Smooth muscle cell of the umbilical artery (primary cell): ENCODE data around the gene MKNK2. TPM values are rescaled to one million over a fixed set of nuclear protein-coding genes. Genes with fewer than 3 reads are reported as not detected.

Source experiments
- total RNA-seq: library from RNA; depleted of rRNA; stranded (reverse); fragments of >200 nt; gene quantifications from 2 replicates; pipeline ENCODE4 v1.2.3, GENCODE V29; 2014

MKNK2 gene
- 49.0 and 102 TPM in 2 replicates for total RNA-seq

DNA sequence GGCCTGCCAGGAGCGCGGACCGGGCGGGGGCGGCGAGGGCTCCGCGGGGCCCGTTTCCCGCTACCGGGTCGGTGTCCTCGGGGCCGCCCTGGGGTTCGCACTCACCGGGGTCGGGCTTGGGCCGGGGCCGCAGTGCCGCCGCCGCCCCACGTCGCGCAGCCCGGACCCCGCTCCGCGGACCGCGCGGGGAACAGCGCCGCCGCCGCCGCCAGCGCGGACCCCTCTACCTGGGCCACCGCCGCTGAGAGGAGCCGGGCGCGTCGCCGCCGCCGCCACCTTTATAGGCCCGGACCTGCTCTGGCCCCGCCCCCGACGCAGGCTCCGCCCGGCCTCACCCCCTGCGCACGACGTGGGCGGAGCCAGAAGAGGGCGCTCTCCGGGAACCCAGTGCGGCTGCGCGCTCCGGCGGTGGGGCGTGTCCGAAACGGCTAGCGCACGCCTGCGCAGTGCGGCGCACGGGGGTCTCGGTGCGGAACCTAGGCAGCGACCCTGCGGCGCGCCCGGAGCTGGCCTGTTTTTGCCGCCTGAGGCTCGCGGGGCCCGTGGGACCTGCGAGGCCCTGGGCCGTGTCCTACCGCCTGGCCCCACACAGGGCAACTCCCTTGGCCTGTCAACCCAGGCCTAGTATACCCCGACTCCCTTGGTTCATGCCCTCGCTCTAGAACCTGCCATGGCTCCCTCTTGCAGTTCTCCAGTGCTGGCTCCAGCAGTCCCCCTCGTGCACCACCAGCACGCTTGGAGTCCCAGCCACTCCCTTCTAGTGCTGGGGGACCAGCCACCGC is at the start of gene MKNK2:
TSS of gene MKNK2 (minus strand) at position 254 of the 782 bp plus-strand sequence. CDS start 393 bp downstream, outside the sequence.

DNA sequence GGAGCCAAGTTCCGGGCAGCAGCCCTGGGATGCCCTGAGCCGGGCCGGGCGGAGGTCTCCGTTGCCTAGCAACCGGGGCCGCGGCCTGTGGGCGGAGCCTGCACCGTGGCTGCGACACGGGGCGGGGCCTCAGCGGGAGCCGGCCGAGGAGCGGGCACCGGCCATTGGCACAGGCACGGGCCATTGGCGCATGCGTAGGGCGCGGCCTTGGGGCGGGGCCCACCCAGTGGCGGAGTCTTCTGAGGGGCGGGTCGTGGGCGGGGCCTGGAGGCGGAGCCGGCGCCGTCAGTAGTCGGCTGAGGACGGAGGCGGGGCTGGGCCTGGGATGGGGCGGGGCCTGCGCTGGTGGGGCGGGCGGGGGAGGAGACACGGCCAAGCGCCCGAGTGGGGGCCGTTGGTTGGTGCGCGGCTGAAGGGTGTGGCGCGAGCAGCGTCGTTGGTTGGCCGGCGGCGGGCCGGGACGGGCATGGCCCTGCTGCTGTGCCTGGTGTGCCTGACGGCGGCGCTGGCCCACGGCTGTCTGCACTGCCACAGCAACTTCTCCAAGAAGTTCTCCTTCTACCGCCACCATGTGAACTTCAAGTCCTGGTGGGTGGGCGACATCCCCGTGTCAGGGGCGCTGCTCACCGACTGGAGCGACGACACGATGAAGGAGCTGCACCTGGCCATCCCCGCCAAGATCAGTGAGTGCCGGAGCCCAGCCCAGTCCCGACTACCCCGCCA is 45.6 kb upstream of the MKNK2 start, which contains the start of gene IZUMO4:
TSS of gene IZUMO4 (plus strand) at position 436 of the 723 bp plus-strand sequence. CDS start at position 467, 31 bp downstream.

DNA sequence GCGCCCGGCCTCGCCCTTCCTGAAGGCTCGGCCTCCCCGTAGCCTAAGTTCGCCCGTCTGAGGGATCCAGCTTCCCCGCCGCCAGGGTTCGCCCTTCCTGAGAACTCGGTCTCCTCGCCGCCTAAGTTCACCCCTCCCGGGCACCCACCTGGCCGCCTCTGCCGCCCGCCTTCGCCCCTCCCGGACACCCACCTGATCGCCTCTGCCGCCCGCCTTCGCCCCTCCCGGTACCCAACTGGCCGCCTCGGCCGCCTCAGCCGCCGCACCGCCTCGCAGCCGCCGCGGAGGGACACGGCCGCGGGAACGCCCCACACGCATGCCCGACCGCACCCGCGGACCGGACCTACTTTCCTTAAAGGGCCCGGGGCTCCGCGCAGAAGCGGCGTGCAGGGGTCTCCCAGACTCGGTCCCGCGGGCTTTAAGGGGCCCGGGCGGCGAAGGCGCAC is 45.0 kb upstream of the MKNK2 start, which contains the start of gene MOB3A:
TSS of gene MOB3A (minus strand) at position 293 of the 446 bp plus-strand sequence. CDS start 17,766 bp downstream, outside the sequence.

DNA sequence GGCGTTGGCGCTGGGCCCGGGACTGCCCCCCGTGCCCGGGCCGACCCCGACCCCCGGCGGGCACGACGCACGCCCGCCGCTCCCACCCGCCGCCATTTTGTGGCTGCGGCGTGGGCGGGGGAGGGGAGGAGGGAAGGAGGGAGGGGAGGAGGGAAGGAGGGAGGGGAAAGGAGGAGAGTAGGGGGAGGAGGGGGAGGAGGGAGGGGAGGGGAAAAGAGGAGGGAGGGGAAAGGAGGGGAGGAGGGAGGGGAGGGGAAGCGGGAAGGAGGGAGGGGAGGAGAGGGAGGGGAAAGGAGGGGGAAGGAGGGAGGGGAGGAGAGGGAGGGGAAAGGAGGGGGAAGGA is 35.5 kb downstream of the MKNK2 start, which contains the start of gene BTBD2:
TSS of gene BTBD2 (minus strand) at position 107 of the 343 bp plus-strand sequence. CDS start at position 96, 11 bp downstream.

Other genes starting within 250 kb of the MKNK2 start
- gene ATP8B3, start 239.0 kb downstream of the MKNK2 start, total RNA-seq = 0.89 and 4.8 TPM in 2 replicates
- 5.3 and 17.4 TPM in 2 replicates for gene REXO1, start 202.8 kb downstream of the MKNK2 start, total RNA-seq
- gene KLF16, start 187.7 kb downstream of the MKNK2 start, total RNA-seq = 5.0 and 14.7 TPM in 2 replicates
- gene ABHD17A, start 165.7 kb downstream of the MKNK2 start, total RNA-seq = 53.4 and 60.9 TPM in 2 replicates
- 1.5 and 3.2 TPM in 2 replicates for gene ADAT3, start 145.8 kb downstream of the MKNK2 start, total RNA-seq
- 42.2 and 73.5 TPM in 2 replicates for gene SCAMP4, start 145.8 kb downstream of the MKNK2 start, total RNA-seq
- 57.9 and 83.8 TPM in 2 replicates for gene CSNK1G2, start 110.1 kb downstream of the MKNK2 start, total RNA-seq
- 49.9 and 123 TPM in 2 replicates for gene BTBD2, start 35.5 kb downstream of the MKNK2 start, total RNA-seq
- 14.0 and 36.9 TPM in 2 replicates for gene MOB3A, start 45.1 kb upstream of the MKNK2 start, total RNA-seq
- gene IZUMO4, start 45.7 kb upstream of the MKNK2 start, total RNA-seq = 0.89 and 1.5 TPM in 2 replicates
- gene AP3D1, start 100.3 kb upstream of the MKNK2 start, total RNA-seq = 106 and 185 TPM in 2 replicates
- gene DOT1L, start 112.7 kb upstream of the MKNK2 start, total RNA-seq = 3.9 and 10.5 TPM in 2 replicates
- 44.4 and 46.3 TPM in 2 replicates for gene PLEKHJ1, start 185.1 kb upstream of the MKNK2 start, total RNA-seq
- 22.9 and 39.8 TPM in 2 replicates for gene SF3A2, start 185.6 kb upstream of the MKNK2 start, total RNA-seq
- gene AMH, start 198.1 kb upstream of the MKNK2 start, total RNA-seq = 0.59 and 1.1 TPM in 2 replicates
- gene JSRP1, start 205.2 kb upstream of the MKNK2 start, total RNA-seq = 0.14 and 0.30 TPM in 2 replicates
- gene PEAK3, start 230.9 kb upstream of the MKNK2 start, total RNA-seq = not detected in 2 replicates